Muscle layer of duodenum (tissue), 2 donors: ENCODE data around the gene TNFAIP3.

Source experiments
- H3K27ac ChIP-seq: one replicate; pipeline ENCODE4 v1.7.0; 2013; ENCODE audit warnings: mild to moderate bottlenecking, low read length
- H3K27me3 ChIP-seq: one replicate; pipeline ENCODE4 v1.7.0; 2013; ENCODE audit warnings: low read depth, mild to moderate bottlenecking, control low read depth, low read length
- H3K36me3 ChIP-seq, 2 donors: one replicate each; pipeline ENCODE4 v1.7.0; 2013; ENCODE audit warnings: low read length in 2 of 2, control low read depth in 1 of 2, mild to moderate bottlenecking in 1 of 2; ENCODE audit not compliant: insufficient read depth in 2 of 2, control insufficient read depth in 1 of 2
- H3K4me1 ChIP-seq, 2 donors: one replicate each; pipeline ENCODE4 v1.7.0; 2013; ENCODE audit warnings: low read length in 2 of 2, mild to moderate bottlenecking in 2 of 2, control low read depth in 1 of 2, moderate library complexity in 1 of 2; ENCODE audit not compliant: insufficient read depth in 2 of 2, control insufficient read depth in 1 of 2
- H3K4me3 ChIP-seq, 2 donors: one replicate each; pipeline ENCODE4 v1.7.0; 2013; ENCODE audit warnings: low read length in 2 of 2, low read depth in 1 of 2, mild to moderate bottlenecking in 1 of 2
- H3K9me3 ChIP-seq, 2 donors: one replicate each; pipeline ENCODE4 v1.7.0; 2013; ENCODE audit warnings: low read length in 2 of 2, control low read depth in 1 of 2, mild to moderate bottlenecking in 1 of 2; ENCODE audit not compliant: control insufficient read depth in 1 of 2
- donor health status: healthy.

TNFAIP3 gene

GRCh38 chr6:137866914-137867684 is at the start of gene TNFAIP3:
Gene TNFAIP3, plus strand, starts transcription at chr6:137867259. Its CDS starts 3,969 bp downstream, at chr6:137871228.
- no peaks in the 10 kb centered on the region for H3K27me3 ChIP-seq
- peak within 1 kb of the TSS; percentile 87 for H3K27ac ChIP-seq
- no peaks in the 10 kb centered on the region for H3K9me3 ChIP-seq
- peak within 1 kb of the TSS; percentile 86 to 95 for H3K4me3 ChIP-seq
- peaks cover 6 to 27% of the 10 kb centered on the region in 2 donors for H3K4me1 ChIP-seq
- H3K36me3 ChIP-seq = peaks cover 0 to 14% of the 10 kb centered on the region in 2 donors

GRCh38 chr6:137818440-137818839 is 48.6 kb upstream of the TNFAIP3 start:
- Histone ChIP-seq H3K27ac (no peak overlapping the region), H3K36me3 (no peaks in the 10 kb centered on the region), H3K4me1 (peaks cover 0 to 25% of the 10 kb centered on the region in 2 donors), H3K9me3 (no peaks in the 10 kb centered on the region), H3K27me3 (no peaks in the 10 kb centered on the region), H3K4me3 (no peak overlapping the region)

GRCh38 chr6:137819740-137820139 is 47.3 kb upstream of the TNFAIP3 start:
- Histone ChIP-seq H3K4me1 (peaks cover 0 to 38% of the 10 kb centered on the region in 2 donors), H3K27ac (no peak overlapping the region), H3K4me3 (no peak overlapping the region), H3K9me3 (no peaks in the 10 kb centered on the region), H3K36me3 (no peaks in the 10 kb centered on the region), H3K27me3 (no peaks in the 10 kb centered on the region)

GRCh38 chr6:137820425-137820824 is 46.6 kb upstream of the TNFAIP3 start:
- Histone ChIP-seq H3K27me3 (no peaks in the 10 kb centered on the region), H3K4me1 (peaks cover 0 to 41% of the 10 kb centered on the region in 2 donors), H3K27ac (no peak overlapping the region), H3K4me3 (no peak overlapping the region), H3K36me3 (no peaks in the 10 kb centered on the region), H3K9me3 (no peaks in the 10 kb centered on the region)

- H3K9me3 ChIP-seq = no peaks in the 10 kb centered on the region
- no peaks in the 10 kb centered on the region for H3K36me3 ChIP-seq
- peaks cover 0 to 41% of the 10 kb centered on the region in 2 donors for H3K4me1 ChIP-seq
- no peaks in the 10 kb centered on the region for H3K27me3 ChIP-seq
- H3K4me3 ChIP-seq = no peak overlapping the region
- H3K27ac ChIP-seq = no peak overlapping the region
These were observed 46.1 kb upstream of the TNFAIP3 start for GRCh38 chr6:137820952-137821351.

GRCh38 chr6:137821491-137821890 is 45.6 kb upstream of the TNFAIP3 start:
- H3K27me3 ChIP-seq = no peaks in the 10 kb centered on the region
- H3K36me3 ChIP-seq = no peaks in the 10 kb centered on the region
- no peak overlapping the region for H3K27ac ChIP-seq
- peaks cover 0 to 2% of the 10 kb centered on the region in 2 donors for H3K9me3 ChIP-seq
- H3K4me1 ChIP-seq = peaks cover 0 to 41% of the 10 kb centered on the region in 2 donors
- H3K4me3 ChIP-seq = no peak overlapping the region

- H3K4me3 ChIP-seq = peak overlapping the region; percentile 3 to 4
- H3K4me1 ChIP-seq = peaks cover 0 to 37% of the 10 kb centered on the region in 2 donors
These were observed 43.1 kb upstream of the TNFAIP3 start for GRCh38 chr6:137823826-137824555.

GRCh38 chr6:137824556-137824879 is 42.5 kb upstream of the TNFAIP3 start:
- peaks cover 0 to 2% of the 10 kb centered on the region in 2 donors for H3K9me3 ChIP-seq

More at GRCh38 chr6:137823826-137824555, 43.1 kb upstream of the TNFAIP3 start:
- no peaks in the 10 kb centered on the region for H3K36me3 ChIP-seq
- H3K9me3 ChIP-seq = peaks cover 0 to 2% of the 10 kb centered on the region in 2 donors
- H3K27ac ChIP-seq = peak overlapping the region; percentile 70
- no peaks in the 10 kb centered on the region for H3K27me3 ChIP-seq

GRCh38 chr6:137824896-137825295 is 42.2 kb upstream of the TNFAIP3 start:
- Histone ChIP-seq H3K27me3 (no peaks in the 10 kb centered on the region), H3K36me3 (no peaks in the 10 kb centered on the region), H3K27ac (no peak overlapping the region), H3K4me3 (peak overlapping the region in 1 of 2 donors; percentile 4), H3K4me1 (peaks cover 0 to 37% of the 10 kb centered on the region in 2 donors), H3K9me3 (peaks cover 0 to 2% of the 10 kb centered on the region in 2 donors)

More at GRCh38 chr6:137824556-137824879, 42.5 kb upstream of the TNFAIP3 start:
- H3K27ac ChIP-seq = peak overlapping the region; percentile 70
- no peaks in the 10 kb centered on the region for H3K27me3 ChIP-seq
- H3K36me3 ChIP-seq = no peaks in the 10 kb centered on the region
- peaks cover 0 to 37% of the 10 kb centered on the region in 2 donors for H3K4me1 ChIP-seq
- peak overlapping the region in 1 of 2 donors; percentile 4 for H3K4me3 ChIP-seq

- H3K27ac ChIP-seq = no peak overlapping the region
- H3K4me1 ChIP-seq = peaks cover 0 to 18% of the 10 kb centered on the region in 2 donors
- H3K4me3 ChIP-seq = no peak overlapping the region
- H3K27me3 ChIP-seq = no peaks in the 10 kb centered on the region
- peaks cover 0 to 2% of the 10 kb centered on the region in 2 donors for H3K9me3 ChIP-seq
- H3K36me3 ChIP-seq = no peaks in the 10 kb centered on the region
These were observed 39.6 kb upstream of the TNFAIP3 start for GRCh38 chr6:137827411-137827940.
